ENCODE results near the gene SP140.

DNA sequence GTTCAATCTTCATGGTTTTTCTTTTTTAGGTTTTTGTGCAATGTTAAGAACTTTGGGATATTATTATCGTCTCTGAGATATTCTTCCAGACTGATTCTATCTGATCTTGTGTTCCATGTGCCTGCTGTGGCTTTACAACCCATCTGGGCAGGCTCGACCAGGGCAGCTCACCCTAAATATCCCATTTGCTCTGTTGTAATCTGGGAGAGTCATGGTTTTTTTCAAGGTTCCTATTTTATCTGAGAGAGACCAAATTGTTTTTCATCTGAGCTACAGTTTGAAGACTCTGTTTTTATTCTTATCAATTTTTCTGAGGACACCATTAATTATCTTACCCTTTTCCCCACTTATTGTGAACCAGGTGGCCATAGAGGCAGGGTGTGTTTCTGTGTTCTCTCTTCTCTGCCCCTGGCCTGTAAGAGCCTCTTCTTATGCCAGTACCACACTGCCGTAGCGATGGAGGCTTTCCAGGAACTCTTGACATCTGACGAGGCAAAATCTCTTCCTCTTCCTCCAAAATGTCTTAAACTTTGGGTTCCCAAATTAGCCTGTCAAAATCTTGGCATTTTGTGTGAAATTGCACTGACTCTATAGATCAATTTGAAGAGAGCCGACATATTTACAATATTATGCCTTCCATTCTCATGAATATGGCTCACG lies 104.5 kb downstream of the SP140 start:
- no peak for TF ChIP-seq EZH2 (optimal IDR thresholded peaks at IDR 0.05; ENCODE audit: low read depth, low read length)
- TF ChIP-seq, protein P1, sequence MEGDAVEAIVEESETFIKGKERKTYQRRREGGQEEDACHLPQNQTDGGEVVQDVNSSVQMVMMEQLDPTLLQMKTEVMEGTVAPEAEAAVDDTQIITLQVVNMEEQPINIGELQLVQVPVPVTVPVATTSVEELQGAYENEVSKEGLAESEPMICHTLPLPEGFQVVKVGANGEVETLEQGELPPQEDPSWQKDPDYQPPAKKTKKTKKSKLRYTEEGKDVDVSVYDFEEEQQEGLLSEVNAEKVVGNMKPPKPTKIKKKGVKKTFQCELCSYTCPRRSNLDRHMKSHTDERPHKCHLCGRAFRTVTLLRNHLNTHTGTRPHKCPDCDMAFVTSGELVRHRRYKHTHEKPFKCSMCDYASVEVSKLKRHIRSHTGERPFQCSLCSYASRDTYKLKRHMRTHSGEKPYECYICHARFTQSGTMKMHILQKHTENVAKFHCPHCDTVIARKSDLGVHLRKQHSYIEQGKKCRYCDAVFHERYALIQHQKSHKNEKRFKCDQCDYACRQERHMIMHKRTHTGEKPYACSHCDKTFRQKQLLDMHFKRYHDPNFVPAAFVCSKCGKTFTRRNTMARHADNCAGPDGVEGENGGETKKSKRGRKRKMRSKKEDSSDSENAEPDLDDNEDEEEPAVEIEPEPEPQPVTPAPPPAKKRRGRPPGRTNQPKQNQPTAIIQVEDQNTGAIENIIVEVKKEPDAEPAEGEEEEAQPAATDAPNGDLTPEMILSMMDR (IDR thresholded peaks at IDR 0.05; ENCODE audit: low read length), result no peak
